ENCODE data around the gene SEMA4F.

Gene SEMA4F

DNA sequence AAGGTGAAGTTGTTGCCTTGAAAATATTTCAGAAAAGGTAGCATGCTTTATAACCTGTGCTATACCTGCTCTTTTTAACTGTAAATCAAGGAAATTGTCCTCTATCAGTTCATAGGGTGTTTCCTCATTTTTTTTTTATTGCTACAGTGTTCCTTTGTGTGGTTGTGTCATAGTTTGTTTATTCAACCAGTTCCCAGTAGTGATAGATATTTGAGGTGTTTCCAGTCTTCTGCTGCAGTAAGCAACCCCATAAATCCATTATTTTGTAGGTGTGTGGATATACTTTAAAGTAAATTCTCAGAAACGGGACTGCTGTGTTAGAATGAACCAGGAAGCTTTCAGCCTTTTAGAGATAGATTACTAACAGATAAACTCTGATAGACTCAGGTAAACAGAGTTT is 39.6 kb downstream of the SEMA4F start:
- no peak overlapping the region for H3K4me3 ChIP-seq (ENCODE audit: low read depth, low read length)
- TF ChIP-seq, protein P1, sequence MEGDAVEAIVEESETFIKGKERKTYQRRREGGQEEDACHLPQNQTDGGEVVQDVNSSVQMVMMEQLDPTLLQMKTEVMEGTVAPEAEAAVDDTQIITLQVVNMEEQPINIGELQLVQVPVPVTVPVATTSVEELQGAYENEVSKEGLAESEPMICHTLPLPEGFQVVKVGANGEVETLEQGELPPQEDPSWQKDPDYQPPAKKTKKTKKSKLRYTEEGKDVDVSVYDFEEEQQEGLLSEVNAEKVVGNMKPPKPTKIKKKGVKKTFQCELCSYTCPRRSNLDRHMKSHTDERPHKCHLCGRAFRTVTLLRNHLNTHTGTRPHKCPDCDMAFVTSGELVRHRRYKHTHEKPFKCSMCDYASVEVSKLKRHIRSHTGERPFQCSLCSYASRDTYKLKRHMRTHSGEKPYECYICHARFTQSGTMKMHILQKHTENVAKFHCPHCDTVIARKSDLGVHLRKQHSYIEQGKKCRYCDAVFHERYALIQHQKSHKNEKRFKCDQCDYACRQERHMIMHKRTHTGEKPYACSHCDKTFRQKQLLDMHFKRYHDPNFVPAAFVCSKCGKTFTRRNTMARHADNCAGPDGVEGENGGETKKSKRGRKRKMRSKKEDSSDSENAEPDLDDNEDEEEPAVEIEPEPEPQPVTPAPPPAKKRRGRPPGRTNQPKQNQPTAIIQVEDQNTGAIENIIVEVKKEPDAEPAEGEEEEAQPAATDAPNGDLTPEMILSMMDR (IDR thresholded peaks at IDR 0.05; ENCODE audit: borderline replicate concordance, insufficient read depth, low read depth, low read length), result no peak

- no peak overlapping the region for H3K4me3 ChIP-seq (ENCODE audit: low read depth, low read length)
- TF ChIP-seq, protein P1 (IDR thresholded peaks at IDR 0.05; ENCODE audit: borderline replicate concordance, insufficient read depth, low read depth, low read length), result no peak
Observed at GRCh38 chr2:74694281-74694680, 40.2 kb downstream of the SEMA4F start.

DNA sequence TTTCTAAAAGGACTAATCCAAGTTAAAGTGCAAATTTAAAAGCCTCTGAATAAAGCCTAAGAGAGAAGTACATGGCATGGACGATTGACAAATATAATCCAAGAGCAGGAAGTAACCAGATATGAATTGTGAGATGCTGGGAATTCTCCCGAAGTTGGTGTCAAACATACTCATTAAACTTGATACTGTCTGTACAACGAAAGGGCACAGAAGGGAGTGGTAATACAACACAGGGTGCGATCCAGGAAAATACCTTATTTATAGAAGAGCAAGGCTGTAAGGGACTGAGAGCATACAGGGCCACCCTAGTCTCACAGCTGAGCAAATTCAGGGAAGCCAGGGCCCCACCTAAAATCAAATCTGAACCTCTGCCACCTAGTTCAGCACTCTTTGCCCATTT is 41.6 kb downstream of the SEMA4F start:
- TF ChIP-seq, protein P1 (IDR thresholded peaks at IDR 0.05; ENCODE audit: borderline replicate concordance, insufficient read depth, low read depth, low read length), result no peak
- no peak overlapping the region for H3K4me3 ChIP-seq (ENCODE audit: low read depth, low read length)

DNA sequence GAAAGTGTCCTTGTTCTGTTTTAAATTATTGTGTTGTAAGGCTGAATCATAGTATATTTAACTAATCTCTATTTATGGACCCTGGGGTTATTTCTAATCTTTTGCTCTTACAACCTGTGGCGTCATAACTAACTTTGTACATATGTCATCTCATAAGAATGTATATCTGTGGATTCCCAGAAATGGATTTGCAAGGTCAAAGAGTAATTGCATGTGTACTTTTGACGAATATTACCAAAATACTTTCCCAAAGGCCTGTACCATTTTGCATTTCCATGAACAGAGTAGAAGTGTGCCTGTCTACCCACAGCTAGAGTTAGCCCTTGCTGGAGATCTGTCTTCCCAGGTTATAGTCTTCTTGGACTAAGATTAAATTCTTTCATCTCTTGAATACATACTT is 42.8 kb downstream of the SEMA4F start:
- no peak overlapping the region for H3K4me3 ChIP-seq (ENCODE audit: low read depth, low read length)
- TF ChIP-seq, protein P1 (IDR thresholded peaks at IDR 0.05; ENCODE audit: borderline replicate concordance, insufficient read depth, low read depth, low read length), result no peak

DNA sequence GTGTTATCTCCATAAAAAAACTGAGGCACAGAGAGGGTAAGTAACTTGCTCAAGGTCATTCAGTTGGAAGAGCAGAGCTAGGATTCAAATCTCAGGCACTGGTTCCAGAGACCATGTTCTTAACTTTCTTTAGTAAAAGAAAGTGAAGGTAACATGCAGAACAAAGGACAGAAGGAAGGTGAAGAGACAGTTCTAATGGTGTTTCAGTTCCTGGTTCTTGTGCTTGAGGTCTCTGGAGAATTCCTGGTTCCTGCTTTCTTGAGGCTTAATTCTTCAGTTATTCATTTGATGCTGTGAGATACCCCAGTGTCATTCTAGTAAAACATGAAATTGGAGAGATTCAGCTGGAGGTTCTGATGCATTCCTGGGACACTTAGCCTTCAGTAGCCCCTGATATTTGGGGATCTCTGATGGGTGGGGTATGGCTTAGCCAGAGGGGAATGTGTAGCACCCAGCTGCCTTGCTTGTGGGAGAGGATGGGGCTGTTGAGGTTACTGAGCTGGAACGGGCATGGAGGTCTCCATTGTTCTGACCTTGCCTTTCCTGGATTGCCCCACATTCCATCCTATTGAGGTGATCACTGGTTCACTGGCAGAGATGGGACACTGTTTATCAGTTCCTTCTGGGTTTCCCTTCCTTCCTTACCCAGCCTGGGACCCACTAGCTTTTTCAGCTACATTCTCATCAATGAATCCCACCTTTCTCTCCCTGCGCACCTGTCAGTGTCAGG is 46.8 kb downstream of the SEMA4F start:
- no peak overlapping the region for H3K4me3 ChIP-seq (ENCODE audit: low read depth, low read length)

DNA sequence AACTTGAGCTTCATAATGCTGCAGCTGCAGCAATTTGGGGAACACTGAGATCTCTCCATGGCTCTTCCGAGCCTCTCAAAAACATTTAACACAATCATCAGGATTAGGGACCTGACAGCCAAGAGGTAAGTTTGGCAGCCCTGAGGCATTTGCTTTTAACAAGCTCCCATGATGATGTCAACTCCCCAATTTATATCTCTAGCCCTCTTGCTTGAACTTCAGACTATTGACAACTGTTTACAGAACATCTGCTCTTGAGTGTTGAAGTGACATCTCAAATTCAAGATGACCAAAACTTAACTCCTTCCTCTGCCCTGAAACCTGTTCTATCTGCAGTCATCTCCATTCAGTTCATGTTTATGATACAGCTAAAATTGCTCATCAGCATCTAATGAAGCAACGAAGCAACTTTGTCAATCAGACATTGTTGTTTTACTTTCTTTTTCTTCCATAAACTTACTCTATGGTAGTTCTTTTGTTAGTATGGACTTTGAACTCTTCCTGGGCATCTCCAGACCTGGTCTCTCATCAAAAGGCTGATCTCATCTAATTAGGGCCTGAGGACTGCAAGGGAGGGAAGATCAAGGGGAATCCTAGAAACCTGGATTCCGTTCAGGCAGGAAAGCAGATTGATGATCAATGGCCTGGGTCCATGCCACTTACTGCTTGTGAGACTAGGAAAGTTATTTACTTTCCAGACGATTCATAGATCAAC is 48.1 kb downstream of the SEMA4F start:
- TF ChIP-seq, protein P1 (IDR thresholded peaks at IDR 0.05; ENCODE audit: borderline replicate concordance, insufficient read depth, low read depth, low read length), result no peak

More for the DNA sequence above, 46.8 kb downstream of the SEMA4F start:
- TF ChIP-seq, protein P1 (IDR thresholded peaks at IDR 0.05; ENCODE audit: borderline replicate concordance, insufficient read depth, low read depth, low read length), result no peak

DNA sequence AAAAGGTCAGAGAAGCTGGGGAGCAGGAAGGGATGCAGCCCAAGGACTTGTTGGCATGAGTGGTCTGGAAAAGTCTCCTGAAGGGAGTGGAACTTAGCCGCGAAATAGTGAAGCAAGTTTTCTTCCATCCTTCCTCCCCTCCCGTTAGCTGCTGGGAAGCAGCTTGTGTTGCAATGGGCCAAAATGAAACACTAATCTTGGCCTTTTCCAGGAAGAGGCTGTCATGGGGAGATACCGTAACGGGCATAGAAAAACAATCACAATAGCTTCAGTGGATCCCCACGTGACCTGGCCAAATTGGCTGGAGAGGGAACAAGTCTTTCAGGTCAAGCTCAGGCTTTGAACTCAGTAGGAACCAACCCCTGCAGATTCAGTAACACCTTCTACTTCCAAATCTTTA is 49.3 kb downstream of the SEMA4F start:
- TF ChIP-seq, protein P1 (IDR thresholded peaks at IDR 0.05; ENCODE audit: borderline replicate concordance, insufficient read depth, low read depth, low read length), result no peak
- no peak overlapping the region for H3K4me3 ChIP-seq (ENCODE audit: low read depth, low read length)

More for the DNA sequence above, 48.1 kb downstream of the SEMA4F start:
- H3K4me3 ChIP-seq (ENCODE audit: low read depth, low read length), result no peak overlapping the region
